IPS-20b (cell line): ENCODE data around the gene EEF1AKMT1.

ENCODE experiments used
- H3K27ac ChIP-seq: one replicate; pipeline ENCODE4 v1.5.1; 2013; ENCODE audit warnings: low read length
- H3K27me3 ChIP-seq: 2 replicates; pipeline ENCODE4 v1.6.1; 2013; ENCODE audit warnings: mild to moderate bottlenecking, low read length, inconsistent platforms; ENCODE audit not compliant: insufficient read depth
- H3K36me3 ChIP-seq: 2 replicates; pipeline ENCODE4 v1.6.1; 2013; ENCODE audit warnings: low read depth, mild to moderate bottlenecking, inconsistent platforms, low read length, moderate library complexity; ENCODE audit not compliant: insufficient read depth
- H3K4me1 ChIP-seq: 2 replicates; pipeline ENCODE4 v1.6.1; 2013; ENCODE audit warnings: mild to moderate bottlenecking, control low read depth, inconsistent platforms, low read length, moderate library complexity; ENCODE audit not compliant: insufficient read depth
- H3K4me3 ChIP-seq: 2 replicates; pipeline ENCODE4 v1.5.1; 2013; ENCODE audit warnings: mild to moderate bottlenecking, low read length, inconsistent platforms
- H3K9ac ChIP-seq: 2 replicates; pipeline ENCODE4 v1.6.1; 2013; ENCODE audit warnings: low read depth, mild to moderate bottlenecking, inconsistent platforms, low read length, moderate library complexity
- H3K9me3 ChIP-seq: 2 replicates; pipeline ENCODE4 v1.6.1; 2013; ENCODE audit warnings: mild to moderate bottlenecking, low read depth, low read length, inconsistent platforms; ENCODE audit not compliant: insufficient read depth

The EEF1AKMT1 gene

GRCh38 chr13:20716951-20717350 is 56.8 kb downstream of the EEF1AKMT1 start:
- H3K27ac ChIP-seq = no peak overlapping the region
- peaks cover 43% of the 10 kb centered on the region for H3K27me3 ChIP-seq
- no peak overlapping the region for H3K9ac ChIP-seq
- H3K9me3 ChIP-seq = no peaks in the 10 kb centered on the region
- no peak overlapping the region for H3K4me3 ChIP-seq
- H3K4me1 ChIP-seq = peaks cover 9% of the 10 kb centered on the region; the same call in 1 of the 2 replicates
- H3K36me3 ChIP-seq = no peaks in the 10 kb centered on the region

GRCh38 chr13:20715330-20715712 is 58.4 kb downstream of the EEF1AKMT1 start:
- H3K9ac ChIP-seq = no peak overlapping the region
- H3K4me1 ChIP-seq = peaks cover 9% of the 10 kb centered on the region; the same call in 1 of the 2 replicates
- H3K4me3 ChIP-seq = no peak overlapping the region
- H3K27ac ChIP-seq = no peak overlapping the region
- no peaks in the 10 kb centered on the region for H3K36me3 ChIP-seq
- H3K27me3 ChIP-seq = peaks cover 26% of the 10 kb centered on the region
- no peaks in the 10 kb centered on the region for H3K9me3 ChIP-seq

GRCh38 chr13:20714563-20715329 is 59.0 kb downstream of the EEF1AKMT1 start:
- Histone ChIP-seq H3K27me3 (peaks cover 21% of the 10 kb centered on the region), H3K4me1 (peaks cover 9% of the 10 kb centered on the region; the same call in 1 of the 2 replicates), H3K4me3 (no peak overlapping the region), H3K9me3 (no peaks in the 10 kb centered on the region), H3K27ac (no peak overlapping the region), H3K36me3 (no peaks in the 10 kb centered on the region), H3K9ac (no peak overlapping the region)

- H3K27me3 ChIP-seq = peaks cover 16% of the 10 kb centered on the region
- H3K4me1 ChIP-seq = peaks cover 9% of the 10 kb centered on the region; the same call in 1 of the 2 replicates
- H3K27ac ChIP-seq = no peak overlapping the region
- H3K36me3 ChIP-seq = no peaks in the 10 kb centered on the region
- H3K9ac ChIP-seq = no peak overlapping the region
- no peak overlapping the region for H3K4me3 ChIP-seq
- no peaks in the 10 kb centered on the region for H3K9me3 ChIP-seq
These were observed 59.6 kb downstream of the EEF1AKMT1 start for GRCh38 chr13:20714161-20714560.

- Histone ChIP-seq H3K27me3 (peaks cover 16% of the 10 kb centered on the region), H3K27ac (no peak overlapping the region), H3K9me3 (no peaks in the 10 kb centered on the region), H3K9ac (no peak overlapping the region), H3K4me1 (peaks cover 9% of the 10 kb centered on the region; the same call in 1 of the 2 replicates), H3K4me3 (no peak overlapping the region), H3K36me3 (no peaks in the 10 kb centered on the region)
These were observed 60.0 kb downstream of the EEF1AKMT1 start for GRCh38 chr13:20713751-20714150.

- no peaks in the 10 kb centered on the region for H3K36me3 ChIP-seq
- no peak overlapping the region for H3K27ac ChIP-seq
- H3K4me3 ChIP-seq = peak overlapping the region; percentile 62
- H3K27me3 ChIP-seq = peaks cover 16% of the 10 kb centered on the region
- H3K4me1 ChIP-seq = peaks cover 9% of the 10 kb centered on the region; the same call in 1 of the 2 replicates
- H3K9me3 ChIP-seq = no peaks in the 10 kb centered on the region
- peak overlapping the region; percentile 75; the same call in 1 of the 2 replicates for H3K9ac ChIP-seq
These were observed 60.8 kb downstream of the EEF1AKMT1 start for GRCh38 chr13:20713014-20713376.

GRCh38 chr13:20711301-20712044 is 62.3 kb downstream of the EEF1AKMT1 start:
- Histone ChIP-seq H3K9me3 (no peaks in the 10 kb centered on the region), H3K4me1 (peaks cover 9% of the 10 kb centered on the region; the same call in 1 of the 2 replicates), H3K4me3 (no peak overlapping the region), H3K36me3 (no peaks in the 10 kb centered on the region), H3K27me3 (peaks cover 15% of the 10 kb centered on the region), H3K9ac (no peak overlapping the region), H3K27ac (no peak overlapping the region)

GRCh38 chr13:20709782-20710181 is 64.0 kb downstream of the EEF1AKMT1 start:
- Histone ChIP-seq H3K9me3 (no peaks in the 10 kb centered on the region), H3K4me1 (peaks cover 9% of the 10 kb centered on the region; the same call in 1 of the 2 replicates), H3K36me3 (no peaks in the 10 kb centered on the region), H3K9ac (no peak overlapping the region), H3K4me3 (no peak overlapping the region), H3K27me3 (peaks cover 12% of the 10 kb centered on the region), H3K27ac (no peak overlapping the region)

- Histone ChIP-seq H3K36me3 (no peaks in the 10 kb centered on the region), H3K4me1 (peaks cover 9% of the 10 kb centered on the region; the same call in 1 of the 2 replicates), H3K9me3 (no peaks in the 10 kb centered on the region), H3K4me3 (no peak overlapping the region), H3K9ac (no peak overlapping the region), H3K27ac (no peak overlapping the region), H3K27me3 (peaks cover 15% of the 10 kb centered on the region)
These were observed 64.4 kb downstream of the EEF1AKMT1 start for GRCh38 chr13:20709369-20709768.

- no peaks in the 10 kb centered on the region for H3K36me3 ChIP-seq
- H3K4me3 ChIP-seq = no peak overlapping the region
- peaks cover 13% of the 10 kb centered on the region for H3K27me3 ChIP-seq
- H3K9me3 ChIP-seq = no peaks in the 10 kb centered on the region
- H3K4me1 ChIP-seq = peaks cover 5% of the 10 kb centered on the region; the same call in 1 of the 2 replicates
- H3K9ac ChIP-seq = no peak overlapping the region
- H3K27ac ChIP-seq = no peak overlapping the region
These were observed 65.5 kb downstream of the EEF1AKMT1 start for GRCh38 chr13:20708216-20708615.

GRCh38 chr13:20706661-20707060 is 67.1 kb downstream of the EEF1AKMT1 start:
- Histone ChIP-seq H3K9ac (no peak overlapping the region), H3K36me3 (no peaks in the 10 kb centered on the region), H3K4me1 (no peaks in the 10 kb centered on the region), H3K9me3 (no peaks in the 10 kb centered on the region), H3K27me3 (peaks cover 24% of the 10 kb centered on the region), H3K4me3 (no peak overlapping the region), H3K27ac (no peak overlapping the region)
